Myocyte (in vitro differentiated cells): ENCODE results near the gene OSBPL9. TPM values are rescaled to one million over a fixed set of nuclear protein-coding genes. Genes with fewer than 3 reads are reported as not detected.
"Not testable (repeated sequence)": the region's sequence is repeated elsewhere in the genome, so short reads cannot be mapped to it uniquely, and the experiment has no call there.

ENCODE experiments used
- DNase-seq: peaks from one replicate; pipeline ENCODE4 v3.0.0-alpha.2; 2012; ENCODE audit warnings: low read depth
- total RNA-seq: library from RNA; depleted of rRNA; stranded (reverse); fragments of >200 nt; gene quantifications from 2 replicates; pipeline ENCODE4 v1.2.3, GENCODE V29; 2014

Gene OSBPL9
- total RNA-seq, 1 donor from 2014 or later: 31.7 TPM

DNA sequence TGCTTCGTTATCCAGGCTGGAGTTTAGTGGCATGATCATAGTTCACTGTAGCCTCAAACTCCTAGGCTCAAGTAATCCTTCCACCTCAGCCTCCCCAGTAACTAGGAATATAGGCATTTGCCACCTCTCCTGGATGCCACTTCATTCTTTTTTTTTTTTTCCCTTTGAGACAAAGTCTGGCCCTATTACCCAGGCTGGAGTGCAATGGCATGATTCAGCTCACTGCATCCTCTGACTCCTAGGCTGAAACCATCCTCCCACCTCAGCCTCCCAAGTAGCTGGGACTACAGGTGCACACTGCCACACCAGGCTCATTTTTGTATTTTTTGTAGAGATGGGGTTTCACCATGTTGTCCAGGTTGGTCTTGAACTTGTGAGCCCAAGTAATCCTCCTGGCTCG, 19.3 kb downstream of the OSBPL9 start:
- no peak for DNase-seq

DNA sequence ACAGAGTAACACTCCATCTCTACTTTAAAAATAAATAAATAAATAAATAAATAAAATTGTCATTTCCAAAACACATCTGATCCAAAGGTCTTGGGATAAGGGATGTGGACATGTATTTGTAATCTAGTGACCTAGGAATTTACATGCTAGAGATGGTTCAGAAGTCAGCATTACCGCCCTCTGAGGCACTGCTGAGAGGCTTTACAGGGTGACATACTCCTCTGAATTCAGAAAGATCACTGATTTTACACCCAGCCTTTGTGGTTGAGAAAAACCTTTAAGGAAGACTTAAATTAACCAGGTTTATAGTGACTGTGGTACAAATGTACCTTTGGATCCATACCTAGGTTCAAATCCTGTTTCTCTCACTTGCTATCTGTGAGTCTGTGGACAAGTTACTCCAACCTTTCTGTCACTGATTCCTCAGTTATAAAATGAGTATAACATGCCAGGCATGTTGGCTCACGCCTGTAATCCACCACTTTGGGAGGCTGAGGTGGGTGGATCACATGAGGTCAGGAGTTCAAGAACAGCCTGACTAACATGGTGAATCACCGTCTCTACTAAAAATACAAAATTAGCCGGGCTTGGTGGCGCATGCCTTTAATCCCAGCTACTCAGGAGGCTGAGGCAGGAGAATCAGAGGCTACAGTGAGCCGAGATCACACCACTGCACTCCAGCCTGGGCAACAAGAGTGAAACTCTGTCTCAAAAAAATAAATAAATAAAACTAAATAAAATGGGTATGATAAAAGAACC, 20.1 kb downstream of the OSBPL9 start:
- DNase-seq: peak; percentile 79

DNA sequence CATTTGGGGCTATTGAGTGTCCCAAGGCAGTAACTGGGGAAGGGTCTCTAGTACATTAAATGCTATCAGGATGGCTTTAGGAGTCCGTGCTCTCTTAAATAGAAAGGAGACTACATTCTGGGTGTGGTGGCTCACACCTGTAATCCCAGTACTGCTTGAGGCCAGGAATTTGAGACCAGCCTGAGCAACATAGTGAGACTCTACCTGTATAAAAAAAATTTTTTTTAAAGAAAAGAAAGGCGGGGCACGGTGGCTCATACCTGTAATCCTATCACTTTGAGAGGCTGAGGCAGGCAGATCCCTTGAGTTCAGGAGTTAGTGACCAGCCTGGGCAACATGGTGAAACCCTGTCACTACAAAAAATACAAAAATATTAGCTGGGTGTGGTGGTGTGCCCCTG, 21.5 kb downstream of the OSBPL9 start:
- no peak for DNase-seq

DNA sequence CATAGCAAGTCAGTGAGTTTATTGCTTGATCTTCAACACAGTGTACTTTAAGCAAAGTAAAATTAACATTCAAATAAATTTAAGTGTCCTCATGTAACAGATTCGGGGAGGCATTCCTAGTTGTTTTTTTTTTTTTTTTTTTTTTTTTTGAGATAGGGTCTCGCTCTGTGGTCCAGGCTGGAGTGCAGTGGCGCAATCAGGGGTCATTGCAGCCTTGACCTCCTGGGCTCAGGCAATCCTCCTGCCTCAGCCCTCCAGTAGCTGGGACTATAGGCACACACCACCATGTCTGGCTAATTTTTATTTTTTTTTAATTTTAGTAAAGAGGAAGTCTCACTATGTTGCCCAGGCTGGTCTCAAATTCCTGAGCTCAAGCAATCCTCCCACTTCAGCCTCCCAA, 22.8 kb downstream of the OSBPL9 start:
- DNase-seq: no peak

DNA sequence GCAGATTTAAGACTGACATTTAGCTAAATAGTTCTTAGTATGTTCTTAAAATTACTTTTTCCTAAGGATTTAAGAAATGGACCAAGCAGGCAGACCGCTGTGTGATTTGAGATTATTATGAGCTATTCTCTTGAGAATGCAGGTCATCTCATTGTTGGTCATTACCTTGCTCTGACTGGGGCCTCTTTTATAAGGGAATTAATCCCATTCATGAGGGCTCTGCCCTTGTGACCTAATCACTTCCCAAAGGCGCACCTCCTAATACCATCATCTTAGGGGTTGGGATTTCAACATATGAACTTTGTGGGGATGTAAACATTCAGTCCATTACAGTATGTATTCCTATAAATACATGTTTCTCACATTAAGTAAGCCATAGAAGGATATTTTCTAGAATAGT, 24.2 kb downstream of the OSBPL9 start:
- DNase-seq: no peak

DNA sequence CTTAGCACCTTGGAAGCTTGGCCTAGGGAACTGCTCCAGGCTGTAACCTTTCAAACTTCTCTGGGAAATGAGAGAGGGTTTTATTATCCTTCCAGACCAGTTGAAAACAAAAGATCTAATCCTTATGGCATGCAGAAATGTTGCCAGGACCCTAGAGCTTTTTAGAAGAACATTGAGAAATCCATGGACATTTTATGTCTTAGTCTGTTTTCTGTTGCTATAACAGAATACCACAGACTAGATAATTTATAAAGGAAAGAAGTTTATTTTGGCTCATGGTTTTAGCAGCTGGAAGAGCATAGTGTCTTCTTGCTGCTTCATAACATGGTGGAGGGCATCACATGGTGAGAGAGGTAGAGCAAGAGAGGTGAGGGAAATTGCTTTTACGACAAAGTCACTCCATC, 25.8 kb downstream of the OSBPL9 start:
- DNase-seq: peak; percentile 81

DNA sequence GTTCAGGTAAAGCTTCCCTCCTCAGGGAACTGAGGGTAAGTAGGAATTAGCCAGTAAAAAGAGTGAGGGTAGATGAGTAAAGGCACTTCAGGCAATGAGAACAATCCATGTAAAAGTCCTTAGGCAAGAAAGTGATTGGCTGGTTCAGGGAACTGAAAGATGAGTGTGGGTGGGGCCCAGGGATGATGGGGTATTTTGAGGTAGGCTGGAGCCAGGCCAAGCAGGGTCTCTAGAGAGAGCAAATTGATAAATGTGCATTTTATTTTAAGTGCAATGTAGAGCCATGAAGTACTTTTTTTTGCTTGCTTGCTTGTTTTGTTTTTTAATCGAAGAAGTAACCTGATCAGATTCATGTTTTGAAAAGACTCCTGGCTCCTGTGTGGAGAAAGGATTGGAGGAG, 26.5 kb downstream of the OSBPL9 start:
- no peak for DNase-seq

DNA sequence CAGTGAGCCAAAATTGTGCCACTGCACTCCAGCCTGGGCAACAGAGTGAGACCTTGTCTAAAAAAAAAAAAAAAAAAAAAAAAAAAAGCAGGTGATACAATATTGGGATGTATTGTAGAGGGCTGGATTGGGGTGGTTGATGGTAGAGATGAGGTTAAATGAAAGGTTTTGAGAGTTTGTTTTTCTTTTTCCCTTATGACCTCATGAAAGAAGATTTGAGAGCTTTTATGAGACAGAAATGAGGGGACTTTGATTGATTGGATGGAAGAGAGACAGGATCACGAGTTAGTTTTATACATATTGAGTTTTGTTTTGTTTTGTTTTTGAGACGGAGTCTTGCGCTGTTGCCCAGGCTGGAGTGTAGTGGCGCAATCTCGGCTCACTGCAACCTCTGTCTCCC, 27.1 kb downstream of the OSBPL9 start:
- DNase-seq: no peak

DNA sequence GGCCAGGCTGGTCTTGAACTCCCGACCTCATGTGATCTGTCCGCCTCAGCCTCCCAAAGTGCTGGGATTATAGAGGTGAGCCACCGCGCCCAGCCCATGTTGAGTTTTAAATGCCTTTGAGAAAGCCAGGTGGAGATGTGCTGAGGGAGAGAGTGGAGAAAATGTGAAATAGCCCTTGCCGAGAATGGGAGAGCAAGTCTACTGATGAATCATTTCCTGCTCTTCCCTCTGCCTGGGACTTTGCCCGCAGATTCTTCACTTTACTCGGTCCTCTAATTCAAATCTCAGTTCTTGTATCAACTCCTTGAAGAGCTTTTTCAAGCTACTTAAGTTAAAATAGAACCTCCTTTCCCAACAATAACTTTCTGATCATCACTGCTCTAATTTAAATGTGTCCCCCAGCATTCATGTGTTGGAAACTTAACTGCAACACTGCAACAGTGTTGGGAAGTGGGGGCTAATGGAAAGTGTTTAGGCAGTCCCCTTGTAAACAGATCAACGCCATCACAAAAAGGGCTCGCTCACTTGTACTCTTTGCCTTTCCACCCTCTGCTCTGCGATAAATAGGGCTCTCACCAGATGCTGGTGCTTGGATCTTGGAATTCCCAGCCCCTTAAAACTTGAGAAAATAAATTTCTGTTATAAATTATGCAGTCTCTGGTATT, 27.8 kb downstream of the OSBPL9 start:
- peak; percentile 45 for DNase-seq

DNA sequence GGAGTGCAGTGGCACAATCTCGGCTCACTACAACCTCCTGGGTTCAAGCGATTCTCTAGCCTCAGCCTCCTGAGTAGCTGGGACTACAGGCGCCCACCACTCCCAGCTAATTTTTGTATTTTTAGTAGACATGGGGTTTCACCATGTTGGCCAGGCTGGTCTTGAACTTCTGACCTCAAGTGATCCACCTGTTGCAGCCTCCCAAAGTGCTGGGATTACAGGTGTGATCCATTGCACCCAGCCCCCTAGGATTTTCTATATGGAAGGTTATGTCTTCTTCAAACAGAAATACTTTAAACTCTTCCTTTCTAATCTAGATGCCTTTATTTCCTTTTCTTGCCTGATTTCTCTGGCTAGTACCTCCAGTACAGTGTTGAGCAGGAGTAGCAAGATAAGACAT, 29.7 kb downstream of the OSBPL9 start:
- DNase-seq: not testable (repeated sequence)

DNA sequence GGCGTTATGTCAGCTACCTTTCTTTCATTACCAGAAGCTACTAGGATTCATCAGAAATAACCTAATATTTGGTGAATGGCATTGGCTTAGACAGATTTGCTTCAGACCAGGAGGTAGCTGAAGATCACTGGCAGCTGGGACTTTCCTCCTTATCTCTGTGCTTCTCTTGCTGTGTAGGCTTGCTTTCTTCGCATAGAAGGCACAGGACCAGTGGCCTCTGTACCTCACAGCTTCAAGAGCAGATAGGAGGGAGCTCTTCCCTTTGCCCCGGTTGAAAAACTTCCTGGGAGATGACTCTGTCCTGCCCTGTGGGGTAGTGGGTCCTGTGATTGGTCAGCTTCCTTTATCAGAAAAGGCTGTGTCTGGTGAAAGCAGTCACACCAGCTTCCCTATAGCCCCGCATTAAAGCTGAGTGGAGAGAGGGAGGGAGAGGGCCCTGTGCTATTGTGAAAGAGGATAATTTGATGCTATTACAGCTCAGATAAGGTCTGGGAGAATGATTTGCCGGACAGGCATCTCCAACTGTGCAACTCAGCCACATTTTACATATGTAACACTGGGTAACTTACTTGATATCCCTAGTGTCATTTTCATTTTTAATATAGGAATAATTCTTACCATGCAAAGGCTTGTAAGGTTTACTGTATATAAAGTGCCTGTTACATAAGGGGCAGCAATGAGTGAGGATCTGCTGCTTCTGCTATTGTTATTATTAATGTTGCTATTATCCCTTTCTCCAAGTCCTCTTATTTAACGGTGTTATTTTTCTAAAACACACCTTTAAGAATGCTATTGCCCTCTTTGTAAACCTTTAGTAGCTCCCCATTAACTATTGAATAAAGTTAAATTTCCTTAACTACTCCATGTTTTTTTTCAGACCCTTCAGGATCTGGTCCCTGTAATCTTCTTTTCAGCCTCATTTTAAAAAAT, 31.6 kb downstream of the OSBPL9 start:
- no peak for DNase-seq

DNA sequence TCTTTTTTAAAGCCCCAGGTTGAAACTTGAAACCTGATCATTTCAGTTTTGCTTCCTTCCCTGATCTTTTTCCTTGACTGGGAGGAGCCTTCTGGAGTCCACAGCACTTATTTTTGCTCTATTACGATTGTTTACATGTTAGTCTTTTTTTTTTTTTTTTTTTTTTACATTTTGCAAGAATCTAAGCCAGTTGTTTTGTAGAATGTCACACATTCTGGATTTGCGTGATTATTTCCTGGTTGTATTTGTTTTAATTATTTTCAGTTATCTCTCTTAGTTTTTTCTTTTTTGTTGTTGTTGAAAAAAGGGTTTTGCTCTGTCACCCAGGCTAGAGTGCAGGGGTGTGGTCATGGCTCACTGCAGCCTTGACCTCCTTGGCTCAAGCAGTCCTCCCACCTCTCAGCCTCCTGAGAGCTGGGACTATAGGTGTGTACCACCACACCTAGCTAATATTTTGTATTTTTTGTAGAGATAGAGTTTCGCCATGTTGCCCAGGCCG, 32.8 kb downstream of the OSBPL9 start:
- no peak for DNase-seq

DNA sequence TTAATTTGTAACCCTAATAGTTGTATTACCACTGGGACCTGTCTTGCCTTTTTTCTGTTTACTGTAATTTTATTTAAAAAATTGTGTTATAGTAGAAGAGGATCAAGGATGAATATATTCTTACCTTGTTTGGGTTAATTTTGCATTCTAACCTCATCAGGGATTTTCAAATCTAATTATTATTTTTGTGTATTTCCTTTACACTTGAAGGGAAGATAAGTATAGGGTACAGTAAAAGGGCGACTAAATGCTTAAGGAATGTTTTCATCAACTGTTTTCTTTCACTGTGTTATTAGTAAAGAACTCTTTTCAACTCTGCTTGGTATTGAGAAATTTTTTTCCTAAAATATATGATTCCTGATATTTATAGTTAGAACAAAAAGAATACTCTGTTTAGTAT, 33.3 kb downstream of the OSBPL9 start:
- DNase-seq: no peak

DNA sequence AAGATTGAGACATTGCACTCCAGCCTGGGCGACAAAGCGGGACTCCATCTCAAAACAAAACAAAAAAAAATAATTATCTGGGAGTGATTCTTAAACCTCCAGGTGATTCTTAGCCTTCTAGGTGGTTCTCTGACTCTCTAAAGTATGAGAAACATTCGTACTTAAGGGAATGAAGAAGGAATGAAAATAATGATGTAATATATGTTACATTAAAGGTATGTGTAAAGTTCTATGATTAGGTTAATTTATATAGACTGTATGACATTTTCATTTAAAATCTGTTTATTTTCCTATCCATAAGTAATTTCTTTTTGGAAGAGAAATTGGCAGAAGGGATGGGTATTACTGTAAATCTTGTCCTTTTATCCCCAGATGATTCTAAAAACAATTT, 34.7 kb downstream of the OSBPL9 start:
- DNase-seq: no peak

DNA sequence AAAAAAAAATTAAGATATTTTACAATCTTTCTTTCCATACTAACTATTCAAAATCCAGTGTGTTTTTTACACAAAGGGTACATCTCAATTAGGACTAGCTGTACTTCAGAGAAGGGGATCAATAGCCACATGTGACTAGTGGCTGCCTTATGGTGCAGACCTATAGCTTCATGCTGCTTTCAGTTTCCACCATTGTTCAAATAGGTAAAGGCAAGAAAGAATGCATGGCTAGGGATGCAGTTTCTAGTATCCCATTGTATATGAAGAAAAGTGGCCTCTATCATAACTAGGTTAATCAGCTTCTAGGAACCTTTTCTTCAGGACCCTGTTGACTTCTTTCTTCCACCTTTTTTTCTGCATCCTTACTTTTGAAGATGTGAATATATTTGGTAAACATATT, 35.7 kb downstream of the OSBPL9 start:
- DNase-seq: no peak

DNA sequence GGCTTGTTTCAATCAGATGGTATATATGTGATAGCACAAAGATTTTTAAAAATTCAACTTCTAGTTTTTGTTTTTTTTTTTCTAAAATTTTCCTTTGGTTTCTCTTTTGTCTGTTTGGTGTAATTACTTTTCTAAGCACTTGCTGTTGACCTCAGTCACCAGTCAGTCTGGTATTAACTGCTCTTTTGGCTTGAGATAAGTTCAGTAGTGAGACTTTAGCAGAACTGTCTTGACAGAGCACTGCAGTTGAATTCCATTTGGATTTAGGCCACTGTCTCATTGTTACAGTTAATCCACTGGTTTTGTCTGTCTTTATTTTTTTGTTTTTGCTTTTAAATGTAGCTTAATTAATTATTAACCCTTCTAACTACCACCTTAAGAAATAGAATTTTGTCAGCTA, 36.2 kb downstream of the OSBPL9 start:
- DNase-seq: no peak

DNA sequence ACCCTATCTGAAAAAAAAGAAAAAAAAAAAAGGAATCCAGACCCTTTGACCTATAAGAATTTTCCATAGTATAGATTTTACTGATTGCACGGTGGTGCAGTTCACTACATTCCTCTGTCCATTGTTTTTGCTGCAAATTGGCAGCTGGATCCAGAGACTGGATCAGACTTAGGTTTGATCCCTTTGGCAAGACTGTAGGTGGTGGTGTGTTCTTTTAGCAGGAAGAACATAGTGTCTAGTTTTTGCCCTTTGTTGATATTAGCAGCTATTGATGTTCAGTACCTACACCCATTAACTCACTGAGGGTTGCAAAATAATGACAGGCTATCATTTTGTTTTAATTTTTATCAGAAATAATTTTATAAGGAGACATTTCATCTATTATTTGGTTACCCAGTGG, 37.1 kb downstream of the OSBPL9 start:
- no peak for DNase-seq

DNA sequence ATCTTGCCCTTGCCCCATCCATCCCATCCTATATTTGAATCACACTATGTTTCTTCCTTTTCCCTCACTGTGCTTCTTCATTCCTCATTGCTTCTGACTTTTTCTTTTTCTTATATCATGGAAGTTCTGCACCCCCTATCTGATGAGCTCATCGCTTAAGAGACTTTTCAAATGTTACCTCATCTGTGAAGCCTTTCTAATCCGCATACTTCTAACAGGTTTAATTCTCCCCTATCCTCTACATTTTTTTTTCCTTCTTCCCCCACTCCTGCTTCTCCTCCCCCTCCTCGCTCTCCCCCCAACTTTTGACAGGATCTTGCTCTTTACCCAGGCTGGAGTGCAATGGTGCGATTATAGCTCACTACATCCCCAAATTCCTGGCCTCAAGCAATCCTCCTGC, 39.5 kb downstream of the OSBPL9 start:
- no peak for DNase-seq

DNA sequence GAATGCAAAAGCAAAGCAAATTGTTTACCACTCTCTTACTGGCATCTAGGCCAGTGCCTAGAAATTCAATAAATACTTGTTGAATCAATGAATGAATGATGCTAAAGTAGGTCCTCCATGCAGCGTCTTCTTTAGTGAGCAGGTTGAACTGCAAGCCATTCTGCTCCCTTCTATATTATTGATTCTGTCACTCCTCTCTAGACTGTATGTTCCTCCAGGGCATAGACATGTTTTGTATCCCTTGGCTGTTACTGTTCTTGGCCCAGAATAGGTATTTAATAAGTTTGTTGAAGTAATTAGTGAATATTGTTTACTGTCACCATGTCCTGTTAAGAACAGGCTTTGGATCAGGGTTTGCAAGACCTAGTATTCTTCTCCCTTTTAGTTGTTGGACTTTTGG, 43.7 kb downstream of the OSBPL9 start:
- no peak for DNase-seq

DNA sequence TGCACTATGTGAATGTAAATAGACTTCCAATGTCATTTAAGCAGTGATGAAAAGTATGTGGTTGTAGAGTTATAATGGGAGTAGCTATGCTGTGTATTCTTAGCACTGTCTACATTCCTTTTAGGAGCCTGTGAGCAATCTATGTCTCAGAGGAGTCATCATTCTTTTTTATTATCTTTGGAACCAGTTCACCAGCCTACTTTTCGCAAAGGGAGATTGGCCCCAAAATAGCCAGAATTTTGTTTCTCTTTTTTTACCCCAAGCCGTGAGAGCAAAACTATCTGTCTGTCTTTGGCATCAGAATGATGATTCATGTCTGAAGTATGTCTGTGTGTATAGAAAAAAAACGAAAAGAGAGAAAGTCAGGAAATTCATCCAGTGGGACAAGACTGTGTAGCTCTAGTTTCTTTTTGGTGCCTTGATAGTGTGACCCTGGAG, 44.2 kb downstream of the OSBPL9 start:
- peak; percentile 87 for DNase-seq

DNA sequence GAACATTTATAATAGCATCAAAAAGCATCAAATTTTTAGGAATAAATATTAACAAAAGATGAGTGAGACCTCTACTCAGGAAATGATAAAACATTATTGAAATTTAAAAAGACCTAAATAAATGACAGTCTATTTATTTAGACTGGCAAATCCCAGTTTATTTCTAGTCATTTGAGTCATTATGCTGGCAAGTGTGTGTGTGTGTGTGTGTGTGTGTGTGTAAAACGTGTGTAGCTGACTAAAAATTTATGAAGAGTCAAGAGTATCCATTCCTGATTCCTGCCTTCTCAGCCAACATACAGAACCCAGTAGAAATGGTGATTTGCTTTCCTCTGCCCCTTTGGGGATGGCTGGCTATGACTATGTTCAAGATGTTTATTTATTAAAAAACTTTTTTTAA, 46.2 kb downstream of the OSBPL9 start:
- DNase-seq: peak; percentile 39

DNA sequence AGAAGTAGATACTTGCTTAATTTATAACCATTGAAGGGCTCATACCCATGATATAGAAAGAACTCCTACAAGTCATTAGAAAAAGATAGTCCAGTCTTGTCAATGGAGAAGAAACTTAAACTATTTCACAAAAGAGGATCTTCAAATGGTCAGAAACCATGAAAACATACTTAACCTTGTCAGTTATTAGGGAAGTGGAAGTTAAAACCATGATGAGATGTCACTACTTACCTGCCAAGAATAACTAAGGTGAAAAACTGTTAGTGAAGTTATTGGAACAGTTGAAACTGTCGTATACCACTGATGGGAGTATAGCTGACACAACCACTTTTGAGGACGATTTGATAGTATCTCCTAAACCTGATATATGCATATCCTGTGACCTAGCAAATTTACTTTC, 46.8 kb downstream of the OSBPL9 start:
- DNase-seq: no peak
